Keratinocyte (primary cell): ENCODE measurements around the gene POLE3.
"Not testable (repeated sequence)": the region's sequence is repeated elsewhere in the genome, so short reads cannot be mapped to it uniquely, and the experiment has no call there.

Source experiments
- CTCF ChIP-seq, 3 experiments: IDR thresholded peaks in 1 of 3; conservative IDR thresholded peaks in 1 of 3; optimal IDR thresholded peaks in 1 of 3; 2 replicates in 2 of 3; 3 replicates in 1 of 3; pipeline versions ENCODE3 to v1.5.1; 2011; ENCODE audit warnings: low read length in 3 of 3, mild to moderate bottlenecking in 3 of 3, moderate library complexity in 2 of 3, control low read depth in 1 of 3, inconsistent platforms in 1 of 3; ENCODE audit not compliant: insufficient read depth in 2 of 3; ENCODE audit errors: extremely low read depth in 1 of 3
- EZH2 ChIP-seq: IDR thresholded peaks from one replicate; pipeline ENCODE4 v1.6.1; 2012; ENCODE audit warnings: inconsistent platforms, mild to moderate bottlenecking, low read length, moderate library complexity

GRCh38 chr9:113379094-113379828, 31.2 kb downstream of the POLE3 start:
- TF ChIP-seq CTCF (optimal IDR thresholded peaks at IDR 0.05 in 1 of 3, IDR thresholded peaks at IDR 0.05 in 1 of 3, conservative IDR thresholded peaks at IDR 0.05 in 1 of 3; ENCODE audit: extremely low read depth in 1 of 3, insufficient read depth in 2 of 3, low read length in 3 of 3); EZH2: not testable (repeated sequence)
